Activated CD4-positive, alpha-beta T cell treated with anti-CD3 and anti-CD28 coated beads, Interleukin-2, amount 50 U/mL, for 16 hours (primary cell): ENCODE results near the gene CH25H.
"Not testable (repeated sequence)": the region's sequence is repeated elsewhere in the genome, so short reads cannot be mapped to it uniquely, and the experiment has no call there.

Experiments used
- DNase-seq: peaks from one replicate; pipeline ENCODE4 v3.0.0-alpha.2; 2020

Gene CH25H

GRCh38 chr10:89207181-89207800, at the start of gene CH25H:
CH25H (minus strand) TSS chr10:89207317; CDS start chr10:89207292, 25 bp downstream.
- peak; percentile 47 for DNase-seq

GRCh38 chr10:89256340-89256739, 49.2 kb upstream of the CH25H start:
- no peak for DNase-seq

DNA sequence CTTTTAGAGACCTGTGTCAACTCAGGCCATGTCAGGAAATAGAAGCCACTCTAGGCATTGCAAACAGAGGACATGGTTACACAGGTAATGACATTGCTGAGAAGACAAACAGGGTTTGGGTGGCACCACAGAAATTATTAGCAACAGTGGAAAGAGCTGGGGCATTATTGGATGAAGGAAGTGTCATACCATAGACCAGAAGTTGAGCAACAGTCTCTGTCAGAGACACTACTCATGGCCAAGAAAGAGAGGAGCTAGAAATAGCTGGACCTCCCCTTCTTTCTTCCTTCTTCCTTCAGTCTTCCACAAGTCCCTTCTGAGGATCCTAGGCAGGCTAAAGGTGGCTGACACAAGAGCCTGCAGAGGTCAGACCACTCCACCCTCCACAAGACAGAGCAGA, 48.7 kb upstream of the CH25H start:
- no peak for DNase-seq

- DNase-seq, result not testable (repeated sequence)
These were observed 48.0 kb upstream of the CH25H start for GRCh38 chr10:89255091-89255579.

- DNase-seq, result no peak
These were observed 45.1 kb upstream of the CH25H start for GRCh38 chr10:89252225-89252585.

GRCh38 chr10:89251409-89252224, 44.5 kb upstream of the CH25H start, which contains the start of gene LIPA:
LIPA (minus strand) TSS chr10:89251775; CDS start chr10:89247648, 4,127 bp downstream.
- DNase-seq, result peak; percentile 98

DNA sequence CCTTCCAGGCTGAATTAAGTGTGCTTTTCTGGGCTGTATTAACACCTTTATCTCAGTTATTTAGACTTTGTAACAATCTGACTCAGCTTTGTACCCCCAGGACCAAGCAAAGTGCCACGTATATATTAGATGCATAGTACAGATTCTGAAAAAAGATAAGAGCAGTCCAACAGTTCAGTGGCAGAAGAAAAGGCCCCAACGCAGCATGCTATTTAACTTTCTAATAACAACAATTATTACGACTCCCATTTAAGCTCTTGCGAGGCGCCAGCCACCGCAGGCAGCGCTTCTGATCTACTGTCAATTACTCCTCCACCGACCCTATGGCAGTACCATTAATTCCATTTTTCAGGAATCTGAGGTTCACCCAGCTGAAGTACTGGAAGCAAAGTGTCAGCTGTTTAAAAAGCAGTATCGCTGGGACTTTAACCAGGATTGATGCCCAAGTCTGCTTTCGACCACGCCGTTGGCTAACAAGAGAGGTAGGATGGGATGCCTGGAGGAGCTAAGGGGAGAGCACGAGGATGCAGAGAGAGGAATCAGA, 43.8 kb upstream of the CH25H start:
- no peak for DNase-seq

GRCh38 chr10:89248990-89249389, 41.9 kb upstream of the CH25H start:
- peak; percentile 20 for DNase-seq

DNA sequence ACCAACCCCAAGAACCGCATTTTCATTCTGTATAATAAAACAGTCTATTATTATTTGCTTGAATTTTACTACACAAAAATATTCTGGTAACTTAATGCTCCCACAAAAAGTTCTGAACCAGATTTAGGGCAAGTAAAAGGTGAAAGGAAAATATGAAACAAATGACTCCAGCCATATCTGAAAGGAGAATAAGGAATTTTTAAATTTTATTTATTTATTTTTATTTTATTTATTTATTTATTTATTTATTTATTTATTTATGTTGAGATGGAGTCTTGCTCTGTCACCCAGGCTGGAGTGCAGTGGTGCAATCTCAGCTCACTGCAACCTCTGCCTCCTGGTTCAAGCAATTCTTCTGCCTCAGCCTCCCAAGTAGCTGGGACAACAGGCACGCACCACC, 40.5 kb upstream of the CH25H start:
- DNase-seq, result not testable (repeated sequence)

DNA sequence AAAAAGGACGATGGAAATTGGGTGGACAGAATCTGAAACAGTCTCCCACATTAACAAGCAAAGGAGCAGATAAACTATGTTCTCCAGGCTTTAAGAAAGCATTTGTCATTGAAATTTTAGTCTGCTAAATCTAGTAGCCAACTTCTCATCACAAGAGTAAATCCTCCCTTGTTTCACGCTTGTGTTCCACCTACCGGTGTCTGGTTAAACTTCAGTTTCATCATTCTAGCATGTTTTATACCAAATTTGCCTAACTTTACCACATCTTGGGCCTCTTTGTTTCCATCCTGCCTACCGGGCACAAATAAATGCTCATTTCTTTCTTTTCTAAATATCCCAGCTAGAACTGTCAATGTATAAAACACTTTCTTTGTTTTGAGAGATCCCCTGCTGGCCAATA, 38.7 kb upstream of the CH25H start:
- no peak for DNase-seq

GRCh38 chr10:89242840-89243568, 35.9 kb upstream of the CH25H start:
- DNase-seq, result no peak

GRCh38 chr10:89242345-89242684, 35.2 kb upstream of the CH25H start:
- no peak for DNase-seq

- DNase-seq, result no peak
These were observed 34.6 kb upstream of the CH25H start for GRCh38 chr10:89241486-89242344.

DNA sequence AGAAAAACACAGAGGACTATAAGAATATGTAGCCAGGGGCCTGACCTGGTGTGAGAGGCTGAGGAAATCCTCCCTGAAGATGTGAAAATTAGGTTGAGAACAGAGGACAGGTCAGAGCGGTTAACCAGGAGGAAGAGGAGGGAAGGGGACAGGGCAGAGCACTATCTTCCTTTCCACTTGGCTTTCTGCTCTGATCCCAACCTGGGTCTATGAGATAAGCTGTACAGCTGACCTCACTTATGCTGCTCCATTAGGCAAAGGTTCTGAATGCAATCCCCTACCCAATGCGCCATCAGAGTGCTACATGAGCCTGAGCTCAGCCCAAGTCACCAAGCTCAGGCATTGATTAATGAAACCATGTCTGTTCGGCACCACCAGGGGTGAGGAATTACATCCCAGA, 33.9 kb upstream of the CH25H start:
- DNase-seq, result no peak

DNA sequence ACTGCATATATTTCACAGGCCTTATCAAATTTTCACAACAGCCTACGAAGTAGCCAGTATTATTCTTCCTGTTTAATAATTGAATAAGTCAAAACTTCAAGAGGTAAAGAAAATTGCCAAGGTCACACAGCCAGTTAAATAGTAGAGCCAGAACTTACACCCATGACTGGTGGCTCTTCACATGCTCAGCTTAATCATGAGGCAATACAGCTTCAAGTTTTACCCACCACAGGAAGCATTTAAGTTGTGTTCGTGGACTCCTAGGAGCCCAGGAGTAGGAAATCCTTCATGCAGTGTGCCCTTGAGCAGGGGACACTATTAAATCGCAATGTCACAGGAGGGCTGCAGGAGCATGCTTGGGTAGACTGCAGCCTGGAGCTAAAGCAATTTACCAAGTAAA, 33.4 kb upstream of the CH25H start:
- DNase-seq, result no peak

GRCh38 chr10:89238956-89239644, 32.0 kb upstream of the CH25H start:
- DNase-seq, result no peak

DNA sequence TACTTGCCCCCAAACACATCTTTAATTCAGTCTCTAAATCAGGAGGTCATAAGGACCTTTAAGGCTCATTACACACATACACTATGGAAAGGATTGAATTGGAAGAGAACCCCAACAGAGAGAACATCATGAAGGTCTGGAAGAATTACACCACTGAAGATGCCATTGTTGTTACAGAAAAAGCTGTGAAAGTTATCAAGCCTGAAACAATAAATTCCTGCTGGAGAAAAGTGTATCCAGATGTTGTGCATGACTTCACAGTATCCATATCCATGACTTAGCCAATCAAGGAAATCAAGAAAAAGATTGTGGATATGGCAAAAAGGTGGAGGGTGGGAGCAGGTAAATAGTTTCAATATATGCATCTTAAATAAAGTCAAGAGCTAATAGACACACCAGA, 30.7 kb upstream of the CH25H start:
- DNase-seq, result no peak

DNA sequence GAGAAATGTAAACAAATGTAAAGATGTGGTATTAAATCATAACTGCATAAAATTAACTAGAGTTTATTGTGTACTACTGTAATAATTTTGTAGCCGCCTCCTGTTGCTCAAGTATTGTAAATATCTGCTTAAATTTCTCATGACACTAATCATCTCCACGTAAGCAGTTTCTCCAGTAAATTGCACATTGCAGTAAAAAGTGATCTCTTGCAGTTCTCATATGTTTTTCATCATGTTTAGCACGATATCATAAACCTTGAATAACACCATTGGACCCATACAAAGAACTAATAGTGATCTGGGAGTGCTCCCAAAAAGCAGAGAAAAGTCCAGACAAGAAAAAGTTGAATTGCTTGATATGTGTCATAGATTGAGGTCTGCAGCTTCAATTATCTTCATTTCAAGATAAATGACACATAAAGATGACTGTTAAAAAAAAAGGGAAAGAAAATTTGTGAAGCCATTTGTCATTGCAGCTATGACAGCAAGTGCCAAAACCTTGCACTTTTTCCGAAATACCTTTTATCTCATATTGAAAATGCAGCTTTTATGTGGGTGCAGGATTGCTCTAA, 29.2 kb upstream of the CH25H start:
- DNase-seq, result no peak

DNA sequence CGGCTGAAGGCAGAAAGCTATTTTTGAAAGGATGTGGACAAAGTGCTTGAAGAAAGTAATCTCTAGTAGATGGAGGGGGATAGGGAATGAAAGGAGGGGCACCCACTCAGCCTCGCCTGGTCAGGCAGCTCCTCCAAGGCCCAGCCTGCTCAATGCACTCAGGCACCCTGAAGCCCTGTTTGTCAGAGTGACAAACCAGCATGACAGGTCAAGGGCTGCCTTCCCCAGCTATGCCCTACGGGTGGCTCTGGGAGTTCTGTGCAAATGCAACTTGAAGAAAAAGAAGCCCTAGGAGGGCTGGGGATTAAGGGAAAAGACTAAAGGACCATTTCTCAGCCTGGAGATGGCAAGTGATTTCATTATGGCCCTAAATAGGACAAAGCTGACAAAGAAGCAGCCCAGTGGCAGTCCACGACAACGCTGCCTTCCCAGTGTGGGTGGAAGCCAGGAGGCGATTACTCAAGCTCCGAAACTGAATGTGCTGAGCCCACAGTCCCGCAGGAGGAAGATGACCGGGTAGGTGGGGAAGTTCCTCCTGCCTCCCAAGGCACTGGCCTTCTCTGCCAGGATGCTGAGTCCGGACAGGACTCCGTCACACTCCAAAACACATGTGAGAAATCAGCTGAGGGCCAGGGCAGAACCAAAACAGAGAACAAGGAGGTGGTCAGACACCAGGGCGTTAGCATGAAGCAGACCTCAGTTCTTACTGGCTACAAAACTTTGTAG, 28.1 kb upstream of the CH25H start:
- DNase-seq, result no peak

DNA sequence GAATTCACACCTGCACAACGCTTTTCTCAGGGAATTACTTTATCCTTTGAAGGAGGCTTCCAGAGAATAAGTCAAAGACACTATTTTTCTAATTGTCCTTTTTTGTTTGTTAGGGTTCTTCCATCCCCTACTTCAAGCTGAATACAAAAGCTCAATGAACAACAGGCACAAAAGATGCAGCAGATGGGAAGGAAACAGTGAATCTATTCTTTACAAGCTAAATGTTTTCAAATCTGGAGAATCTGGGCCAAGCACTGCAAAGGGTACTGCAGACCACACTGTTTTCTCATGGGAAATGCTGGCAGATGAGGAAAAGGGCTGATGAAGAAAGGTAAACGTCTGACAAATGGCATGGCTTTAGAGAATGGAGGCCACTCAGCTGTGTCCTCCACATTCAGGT, 25.9 kb upstream of the CH25H start:
- DNase-seq, result no peak

GRCh38 chr10:89228962-89229361, 21.8 kb upstream of the CH25H start:
- DNase-seq, result no peak
